ENCODE data around the gene TENT4B.

The TENT4B gene

DNA sequence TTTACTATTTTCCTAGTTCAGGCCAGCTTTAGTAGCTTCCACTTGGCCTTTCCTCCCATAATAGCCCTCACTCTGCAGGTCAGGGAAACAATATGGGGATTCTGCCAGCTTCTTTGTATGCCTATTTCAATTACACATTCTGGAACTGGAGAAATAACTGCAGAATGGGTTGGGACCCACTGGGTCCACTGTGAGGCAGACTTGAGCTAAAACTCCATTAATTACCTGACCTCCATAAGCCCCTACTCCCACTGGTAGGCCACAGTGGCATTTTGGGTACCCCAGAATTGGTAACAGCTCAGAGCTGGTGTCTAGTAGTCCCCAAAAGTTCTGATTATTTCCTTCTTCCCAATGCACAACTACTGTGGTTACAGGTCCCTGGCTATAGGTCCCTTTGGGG lies 16.7 kb upstream of the TENT4B start:
- no peaks in the 10 kb centered on the region for H3K4me1 ChIP-seq (ENCODE audit: control insufficient read depth, low read depth, low read length)
- H3K27me3 ChIP-seq (ENCODE audit: control insufficient read depth, insufficient read depth, low read length): no peaks in the 10 kb centered on the region
- H3K9me3 ChIP-seq (ENCODE audit: control insufficient read depth, low read depth, low read length): no peaks in the 10 kb centered on the region
- no peaks in the 10 kb centered on the region for H3K36me3 ChIP-seq (ENCODE audit: control insufficient read depth, low read depth, low read length)
- H3K9ac ChIP-seq (ENCODE audit: low read length): no peak overlapping the region
- H3K27ac ChIP-seq (ENCODE audit: low read length): no peak overlapping the region
- no peak overlapping the region for H3K4me3 ChIP-seq (ENCODE audit: low read length)

DNA sequence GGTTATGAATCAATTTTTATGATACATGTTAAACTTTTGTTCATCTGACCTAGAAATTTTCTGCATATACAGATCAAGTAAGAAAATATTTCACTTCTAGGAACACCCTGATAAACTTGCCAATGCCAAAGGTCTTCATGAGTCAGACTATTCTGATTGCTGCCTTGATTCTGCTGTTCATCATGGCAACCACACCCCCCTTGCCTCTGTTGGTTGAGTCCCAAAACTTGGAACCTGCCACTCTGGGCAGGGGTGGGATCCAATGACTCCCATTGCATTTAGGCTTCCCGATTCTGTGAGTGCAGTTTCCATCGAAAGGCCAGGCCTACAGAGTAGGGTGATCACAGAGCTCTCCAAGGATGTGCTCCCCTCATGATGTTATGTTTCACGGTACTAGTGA lies 15.8 kb upstream of the TENT4B start:
- H3K9me3 ChIP-seq (ENCODE audit: control insufficient read depth, low read depth, low read length): no peaks in the 10 kb centered on the region
- H3K27ac ChIP-seq (ENCODE audit: low read length): no peak overlapping the region
- H3K4me1 ChIP-seq (ENCODE audit: control insufficient read depth, low read depth, low read length): no peaks in the 10 kb centered on the region
- no peaks in the 10 kb centered on the region for H3K27me3 ChIP-seq (ENCODE audit: control insufficient read depth, insufficient read depth, low read length)
- no peaks in the 10 kb centered on the region for H3K36me3 ChIP-seq (ENCODE audit: control insufficient read depth, low read depth, low read length)
- no peak overlapping the region for H3K9ac ChIP-seq (ENCODE audit: low read length)
- H3K4me3 ChIP-seq (ENCODE audit: low read length): no peak overlapping the region

DNA sequence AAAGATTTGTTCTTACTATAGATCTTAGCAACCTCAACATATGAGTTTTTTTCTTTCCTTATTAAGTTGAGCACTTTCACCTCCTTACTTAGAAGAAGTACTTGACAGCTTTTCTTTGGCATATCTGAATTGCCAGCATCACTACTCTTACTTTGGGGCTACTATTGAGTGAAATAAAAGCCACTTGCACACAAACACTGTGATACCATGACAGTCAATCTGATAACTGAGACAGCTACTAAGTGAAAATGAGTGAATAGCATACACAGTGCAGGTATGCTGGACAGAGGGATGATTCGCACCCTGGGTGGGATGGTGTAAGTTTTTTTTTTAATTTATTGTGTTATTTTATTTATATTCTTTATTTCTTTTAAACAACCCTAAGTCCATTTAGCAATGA lies 13.5 kb upstream of the TENT4B start:
- no peaks in the 10 kb centered on the region for H3K27me3 ChIP-seq (ENCODE audit: control insufficient read depth, insufficient read depth, low read length)
- no peak overlapping the region for H3K9ac ChIP-seq (ENCODE audit: low read length)

DNA sequence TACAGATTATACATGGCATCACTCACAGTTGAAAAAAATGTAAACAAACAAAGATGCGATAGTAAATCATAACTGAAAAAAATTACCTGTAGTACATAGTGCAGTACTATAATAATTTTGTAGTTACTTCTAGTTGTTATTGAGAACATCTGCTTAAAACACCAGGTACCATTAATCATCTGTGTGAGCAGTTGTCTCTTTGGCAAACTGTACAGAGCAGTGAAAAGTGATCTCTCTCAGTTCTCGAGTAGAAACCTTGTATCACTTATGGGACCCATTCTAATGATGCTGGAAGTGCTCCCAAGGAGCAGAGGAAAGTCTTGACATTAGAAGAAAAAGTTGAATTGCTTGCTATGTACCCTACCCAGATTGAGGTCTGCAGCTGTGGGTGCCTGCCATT lies 8.9 kb upstream of the TENT4B start:
- Histone ChIP-seq H3K9me3 (ENCODE audit: control insufficient read depth, low read depth, low read length) (no peaks in the 10 kb centered on the region), H3K4me3 (ENCODE audit: low read length) (no peak overlapping the region), H3K9ac (ENCODE audit: low read length) (no peak overlapping the region), H3K4me1 (ENCODE audit: control insufficient read depth, low read depth, low read length) (no peaks in the 10 kb centered on the region), H3K27ac (ENCODE audit: low read length) (no peak overlapping the region), H3K36me3 (ENCODE audit: control insufficient read depth, low read depth, low read length) (no peaks in the 10 kb centered on the region), H3K27me3 (ENCODE audit: control insufficient read depth, insufficient read depth, low read length) (no peaks in the 10 kb centered on the region)

More for the DNA sequence above, 13.5 kb upstream of the TENT4B start:
- H3K4me1 ChIP-seq (ENCODE audit: control insufficient read depth, low read depth, low read length): no peaks in the 10 kb centered on the region
- no peaks in the 10 kb centered on the region for H3K36me3 ChIP-seq (ENCODE audit: control insufficient read depth, low read depth, low read length)
- no peak overlapping the region for H3K27ac ChIP-seq (ENCODE audit: low read length)
- no peaks in the 10 kb centered on the region for H3K9me3 ChIP-seq (ENCODE audit: control insufficient read depth, low read depth, low read length)
- no peak overlapping the region for H3K4me3 ChIP-seq (ENCODE audit: low read length)

DNA sequence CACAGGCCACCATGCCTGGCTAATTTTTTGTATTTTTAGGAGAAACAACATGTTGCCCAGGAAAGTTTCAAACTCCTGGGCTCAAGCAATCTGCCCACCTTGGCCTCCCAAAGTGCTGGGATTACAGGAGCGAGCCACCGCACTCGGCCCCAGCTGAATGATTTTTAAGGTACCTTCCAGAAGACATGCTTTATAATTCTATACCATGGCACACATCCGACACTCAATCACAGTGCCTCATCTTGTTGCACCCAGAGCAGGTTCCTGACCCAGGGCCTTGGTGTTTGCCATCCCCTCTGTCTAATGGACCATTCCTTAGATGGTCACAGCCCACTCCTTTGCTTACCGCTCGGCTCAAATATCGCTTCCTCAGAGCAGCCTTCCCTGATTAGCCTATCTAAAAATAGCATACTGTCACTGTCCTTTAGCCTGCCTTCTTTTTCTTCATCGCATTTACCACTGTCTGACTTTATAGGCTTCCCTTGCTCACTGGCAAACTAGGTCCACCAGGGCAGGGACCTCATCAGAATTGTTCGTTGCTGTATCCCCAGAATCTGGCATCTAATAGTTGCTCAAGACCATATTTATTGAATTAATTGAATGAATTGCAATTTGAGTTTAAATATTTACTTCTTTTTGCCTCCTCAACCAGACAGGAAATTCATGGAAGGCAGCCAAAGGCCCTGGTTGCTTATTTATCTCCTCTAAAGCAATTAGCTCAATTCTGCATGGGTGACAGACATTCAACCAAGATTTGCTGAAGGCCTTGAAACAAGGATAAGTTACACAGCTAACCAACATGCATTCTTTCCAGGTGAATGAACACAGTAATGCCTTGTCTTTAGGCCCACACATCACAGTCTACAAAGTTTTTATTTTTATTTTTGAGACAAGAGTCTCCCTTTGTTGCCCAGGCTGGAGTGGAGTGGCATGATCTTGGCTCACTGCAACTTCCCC lies 6.3 kb upstream of the TENT4B start:
- H3K4me1 ChIP-seq (ENCODE audit: control insufficient read depth, low read depth, low read length): no peaks in the 10 kb centered on the region
- H3K27ac ChIP-seq (ENCODE audit: low read length): no peak overlapping the region
- H3K9ac ChIP-seq (ENCODE audit: low read length): no peak overlapping the region
- peaks cover 5% of the 10 kb centered on the region for H3K27me3 ChIP-seq (ENCODE audit: control insufficient read depth, insufficient read depth, low read length)
- no peak overlapping the region for H3K4me3 ChIP-seq (ENCODE audit: low read length)
- H3K36me3 ChIP-seq (ENCODE audit: control insufficient read depth, low read depth, low read length): no peaks in the 10 kb centered on the region
- no peaks in the 10 kb centered on the region for H3K9me3 ChIP-seq (ENCODE audit: control insufficient read depth, low read depth, low read length)

DNA sequence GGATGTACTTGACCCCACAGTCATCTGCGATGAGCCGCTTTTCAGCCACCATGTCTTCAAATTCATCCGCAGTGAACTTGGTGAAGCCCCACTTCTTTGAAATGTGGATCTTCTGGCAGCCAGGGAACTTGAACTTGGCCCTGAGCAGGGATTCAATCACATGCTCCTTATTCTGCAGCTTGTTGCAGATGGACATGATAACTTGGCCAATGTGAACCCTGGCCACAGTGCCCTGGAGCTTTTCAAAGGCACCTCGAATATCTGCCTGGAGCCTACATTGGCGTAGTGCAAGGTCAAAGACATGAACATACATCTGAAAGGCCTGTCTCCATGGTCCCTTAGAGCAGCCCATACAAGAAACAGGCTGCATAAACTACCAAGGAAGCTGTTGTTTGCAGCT lies 1.8 kb upstream of the TENT4B start:
- no peak overlapping the region for H3K27ac ChIP-seq (ENCODE audit: low read length)
- H3K9me3 ChIP-seq (ENCODE audit: control insufficient read depth, low read depth, low read length): no peaks in the 10 kb centered on the region
- peaks cover 9% of the 10 kb centered on the region for H3K27me3 ChIP-seq (ENCODE audit: control insufficient read depth, insufficient read depth, low read length)
- no peak overlapping the region for H3K9ac ChIP-seq (ENCODE audit: low read length)
- peaks cover 18% of the 10 kb centered on the region for H3K4me1 ChIP-seq (ENCODE audit: control insufficient read depth, low read depth, low read length)
- no peak overlapping the region for H3K4me3 ChIP-seq (ENCODE audit: low read length)
- H3K36me3 ChIP-seq (ENCODE audit: control insufficient read depth, low read depth, low read length): no peaks in the 10 kb centered on the region

DNA sequence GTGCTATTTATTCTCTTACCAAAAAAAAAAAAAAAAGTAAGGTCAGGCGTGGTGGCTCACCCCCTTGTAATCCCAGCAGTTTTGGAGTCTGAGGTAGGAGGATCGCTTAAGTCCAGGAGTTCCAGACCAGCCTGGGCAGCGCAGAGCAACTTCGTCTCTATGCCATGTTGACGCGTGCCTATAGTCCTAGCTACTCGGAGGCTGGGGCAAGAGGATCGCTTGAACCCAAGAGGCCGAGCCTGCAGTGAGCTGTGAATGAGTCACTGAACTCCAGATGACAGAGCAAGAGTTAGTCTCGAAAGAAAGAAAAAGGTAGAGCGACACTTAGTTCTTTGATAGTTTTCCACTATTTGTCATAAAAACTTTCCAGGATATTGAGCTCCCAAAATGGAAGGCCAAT lies 1.4 kb upstream of the TENT4B start:
- H3K36me3 ChIP-seq (ENCODE audit: control insufficient read depth, low read depth, low read length): no peaks in the 10 kb centered on the region
- peak overlapping the region; percentile 69 for H3K4me3 ChIP-seq (ENCODE audit: low read length)
- H3K27me3 ChIP-seq (ENCODE audit: control insufficient read depth, insufficient read depth, low read length): peaks cover 9% of the 10 kb centered on the region
- peaks cover 18% of the 10 kb centered on the region for H3K4me1 ChIP-seq (ENCODE audit: control insufficient read depth, low read depth, low read length)
- H3K9me3 ChIP-seq (ENCODE audit: control insufficient read depth, low read depth, low read length): no peaks in the 10 kb centered on the region
- H3K9ac ChIP-seq (ENCODE audit: low read length): peak overlapping the region; percentile 79
- H3K27ac ChIP-seq (ENCODE audit: low read length): no peak overlapping the region

DNA sequence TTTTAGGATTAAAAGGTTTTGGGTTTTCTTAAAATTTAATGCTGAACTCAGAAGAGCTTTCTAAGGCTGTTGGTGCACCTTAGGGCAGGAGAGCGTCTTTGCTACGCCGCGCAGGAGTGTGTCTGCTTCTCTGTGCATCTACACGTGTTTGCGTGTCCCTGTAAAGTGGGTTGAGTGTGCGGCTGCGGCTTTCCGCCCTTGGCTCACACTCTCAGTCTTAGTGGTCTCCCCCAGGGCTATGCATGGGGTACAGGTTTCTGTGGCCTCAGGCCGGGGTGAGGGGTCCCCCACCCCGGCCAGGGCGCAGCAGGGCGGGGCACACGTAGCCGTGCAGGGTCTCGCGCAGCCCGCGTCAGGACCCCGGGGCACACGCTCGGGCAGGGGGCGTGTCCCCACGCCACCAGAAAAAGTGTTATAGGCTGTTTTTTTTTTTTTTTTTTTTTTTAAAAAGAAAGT lies 727 bp upstream of the TENT4B start:
- H3K9ac ChIP-seq (ENCODE audit: low read length): peak overlapping the region; percentile 79
- peaks cover 9% of the 10 kb centered on the region for H3K27me3 ChIP-seq (ENCODE audit: control insufficient read depth, insufficient read depth, low read length)
- H3K36me3 ChIP-seq (ENCODE audit: control insufficient read depth, low read depth, low read length): no peaks in the 10 kb centered on the region
- peak overlapping the region; percentile 80 for H3K27ac ChIP-seq (ENCODE audit: low read length)
- peaks cover 18% of the 10 kb centered on the region for H3K4me1 ChIP-seq (ENCODE audit: control insufficient read depth, low read depth, low read length)
- H3K9me3 ChIP-seq (ENCODE audit: control insufficient read depth, low read depth, low read length): no peaks in the 10 kb centered on the region
- H3K4me3 ChIP-seq (ENCODE audit: low read length): peak overlapping the region; percentile 69

DNA sequence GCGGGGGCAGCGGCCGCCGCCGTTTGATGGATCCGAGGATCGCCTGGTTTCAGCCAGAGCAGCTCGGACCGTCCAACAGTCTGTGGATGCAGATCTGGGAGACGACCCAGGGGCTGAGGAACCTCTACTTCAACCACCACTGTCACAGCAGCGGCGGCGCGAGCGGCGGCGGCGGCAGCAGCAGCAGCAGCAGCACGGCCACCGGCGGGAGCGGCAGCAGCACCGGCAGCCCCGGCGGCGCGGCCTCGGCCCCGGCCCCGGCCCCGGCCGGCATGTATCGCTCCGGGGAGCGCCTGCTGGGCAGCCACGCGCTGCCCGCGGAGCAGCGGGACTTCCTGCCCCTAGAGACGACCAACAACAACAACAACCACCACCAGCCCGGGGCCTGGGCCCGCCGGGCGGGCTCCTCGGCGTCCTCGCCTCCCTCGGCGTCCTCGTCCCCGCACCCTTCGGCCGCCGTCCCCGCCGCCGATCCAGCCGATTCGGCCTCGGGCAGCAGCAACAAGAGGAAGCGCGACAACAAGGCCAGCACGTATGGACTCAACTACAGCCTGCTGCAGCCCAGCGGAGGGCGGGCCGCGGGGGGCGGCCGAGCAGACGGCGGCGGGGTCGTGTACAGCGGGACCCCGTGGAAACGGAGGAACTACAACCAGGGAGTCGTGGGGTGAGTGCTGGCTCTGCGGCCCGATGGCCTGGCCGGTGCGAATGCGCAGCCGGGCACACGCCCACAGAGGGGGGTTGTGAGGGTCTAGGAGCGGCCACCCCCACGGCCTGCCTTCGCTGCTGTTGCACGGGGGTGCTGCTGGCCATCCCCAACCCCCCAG lies 702 bp downstream of the TENT4B start:
- Histone ChIP-seq H3K4me1 (ENCODE audit: control insufficient read depth, low read depth, low read length) (peaks cover 18% of the 10 kb centered on the region), H3K9ac (ENCODE audit: low read length) (peak overlapping the region; percentile 66), H3K4me3 (ENCODE audit: low read length) (peak overlapping the region; percentile 78), H3K9me3 (ENCODE audit: control insufficient read depth, low read depth, low read length) (no peaks in the 10 kb centered on the region), H3K36me3 (ENCODE audit: control insufficient read depth, low read depth, low read length) (no peaks in the 10 kb centered on the region), H3K27me3 (ENCODE audit: control insufficient read depth, insufficient read depth, low read length) (peaks cover 9% of the 10 kb centered on the region), H3K27ac (ENCODE audit: low read length) (no peak overlapping the region)

DNA sequence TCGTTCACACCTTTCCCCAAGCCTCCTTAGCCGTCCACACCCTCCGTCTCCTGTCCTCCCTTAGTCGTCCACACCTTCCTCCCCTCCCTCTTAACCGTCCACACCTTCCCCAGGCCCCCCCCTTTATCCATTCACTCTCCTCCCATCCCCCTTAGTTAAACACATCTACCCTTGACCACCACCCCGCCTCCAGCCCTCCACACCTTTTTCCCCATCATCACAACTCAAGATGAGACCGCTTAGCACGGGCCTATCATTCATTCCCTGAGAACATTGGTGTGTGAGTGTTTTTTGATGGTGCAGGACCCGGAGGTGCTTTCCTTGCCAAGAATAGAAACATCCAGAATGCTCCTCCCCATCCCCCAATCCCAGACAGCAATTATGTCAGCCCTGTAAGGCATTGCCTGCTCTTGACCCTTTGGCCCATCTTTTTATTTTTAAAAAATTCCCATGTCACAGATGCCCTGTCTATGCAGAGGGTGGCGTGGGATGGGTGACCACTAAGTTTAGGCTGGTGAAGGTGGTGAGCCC lies 1.4 kb downstream of the TENT4B start:
- Histone ChIP-seq H3K4me3 (ENCODE audit: low read length) (peak overlapping the region; percentile 78), H3K36me3 (ENCODE audit: control insufficient read depth, low read depth, low read length) (no peaks in the 10 kb centered on the region), H3K27ac (ENCODE audit: low read length) (no peak overlapping the region), H3K27me3 (ENCODE audit: control insufficient read depth, insufficient read depth, low read length) (peaks cover 9% of the 10 kb centered on the region), H3K4me1 (ENCODE audit: control insufficient read depth, low read depth, low read length) (peaks cover 18% of the 10 kb centered on the region), H3K9me3 (ENCODE audit: control insufficient read depth, low read depth, low read length) (no peaks in the 10 kb centered on the region), H3K9ac (ENCODE audit: low read length) (peak overlapping the region; percentile 66)

DNA sequence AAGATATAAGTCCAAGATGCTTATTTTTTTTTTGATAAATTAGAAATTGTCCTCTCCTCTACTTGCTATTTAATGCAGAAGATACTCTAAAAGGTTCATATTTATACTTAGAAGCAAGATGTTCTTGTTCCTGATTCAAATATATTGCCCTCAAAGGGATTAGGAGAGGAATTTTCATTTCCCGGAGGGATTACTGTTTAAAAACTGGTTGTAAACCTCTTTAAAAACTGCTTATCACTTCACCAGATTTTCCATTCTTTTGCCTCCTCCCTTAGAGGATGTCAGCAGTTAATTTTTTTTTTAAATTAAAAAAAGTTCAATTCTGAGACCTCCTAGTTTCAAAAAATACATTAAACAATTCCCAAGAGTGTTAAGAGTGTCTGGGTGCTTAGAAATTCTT lies 2.8 kb downstream of the TENT4B start:
- Histone ChIP-seq H3K9ac (ENCODE audit: low read length) (no peak overlapping the region), H3K27me3 (ENCODE audit: control insufficient read depth, insufficient read depth, low read length) (peaks cover 9% of the 10 kb centered on the region), H3K9me3 (ENCODE audit: control insufficient read depth, low read depth, low read length) (no peaks in the 10 kb centered on the region), H3K4me3 (ENCODE audit: low read length) (peak overlapping the region; percentile 78), H3K27ac (ENCODE audit: low read length) (no peak overlapping the region), H3K36me3 (ENCODE audit: control insufficient read depth, low read depth, low read length) (no peaks in the 10 kb centered on the region), H3K4me1 (ENCODE audit: control insufficient read depth, low read depth, low read length) (peaks cover 18% of the 10 kb centered on the region)

Measured in iPS-18a (cell line).